Fibroblast of mammary gland (primary cell): ENCODE data around the gene CLEC1B.
"Not testable (repeated sequence)": the region's sequence is repeated elsewhere in the genome, so short reads cannot be mapped to it uniquely, and the experiment has no call there.

Source experiments
- DNase-seq: peaks from one replicate; pipeline ENCODE4 v3.0.0-alpha.2; 2010; ENCODE audit warnings: low read depth
- H3K4me3 ChIP-seq: 2 replicates; pipeline ENCODE4 v1.5.1; 2011; ENCODE audit warnings: low read depth, mild to moderate bottlenecking, low read length, moderate library complexity; ENCODE audit not compliant: control insufficient read depth
- CTCF ChIP-seq: conservative IDR thresholded peaks from 2 replicates; pipeline ENCODE4 v1.5.1; 2011; ENCODE audit warnings: low read depth, low read length, inconsistent platforms; ENCODE audit not compliant: control insufficient read depth, insufficient read depth

Gene CLEC1B

DNA sequence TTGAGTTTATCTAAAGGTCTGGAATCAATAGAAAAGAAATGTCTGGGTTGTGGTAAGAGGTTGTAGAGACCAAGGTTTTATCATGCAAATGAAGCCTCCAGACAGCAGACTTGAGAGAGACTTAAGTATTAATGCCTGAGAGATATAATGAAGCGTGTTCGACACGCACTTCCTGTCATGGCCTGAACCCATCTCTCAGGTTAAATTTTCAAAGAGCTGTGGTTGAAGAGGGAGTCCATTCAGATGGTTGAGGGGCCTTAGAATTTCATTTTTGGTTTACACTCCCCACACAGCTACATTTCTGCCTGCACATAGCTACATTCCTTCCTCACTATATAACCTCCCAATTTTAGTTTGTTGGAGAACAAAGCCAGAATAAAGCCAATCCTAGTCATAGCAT lies 37.8 kb downstream of the CLEC1B start:
- DNase-seq = no peak
- H3K4me3 ChIP-seq = no peak overlapping the region
- no peak for TF ChIP-seq CTCF

DNA sequence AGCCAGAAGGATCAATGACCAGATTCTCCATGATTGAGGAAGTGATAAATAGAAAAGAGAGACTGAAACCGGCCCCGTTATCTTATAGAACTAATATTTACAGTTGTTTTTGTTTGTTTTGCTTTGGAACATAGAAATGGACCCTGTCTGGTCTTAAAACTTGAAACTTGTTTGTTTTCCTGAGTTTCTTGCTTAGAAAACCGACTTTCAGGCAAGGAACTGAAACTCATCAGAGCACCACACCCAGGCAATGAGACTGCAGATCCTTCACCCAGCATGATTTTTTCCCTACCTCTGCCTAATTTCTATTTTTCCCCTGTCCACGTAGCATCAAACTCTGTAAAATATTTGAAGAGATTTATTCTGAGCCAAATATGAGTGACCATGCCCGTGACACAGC lies 38.3 kb downstream of the CLEC1B start:
- TF ChIP-seq CTCF = no peak
- no peak for DNase-seq
- H3K4me3 ChIP-seq = no peak overlapping the region

- no peak for DNase-seq
- H3K4me3 ChIP-seq = no peak overlapping the region
Measured at GRCh38 chr12:9957834-9958233, 41.1 kb downstream of the CLEC1B start.

DNA sequence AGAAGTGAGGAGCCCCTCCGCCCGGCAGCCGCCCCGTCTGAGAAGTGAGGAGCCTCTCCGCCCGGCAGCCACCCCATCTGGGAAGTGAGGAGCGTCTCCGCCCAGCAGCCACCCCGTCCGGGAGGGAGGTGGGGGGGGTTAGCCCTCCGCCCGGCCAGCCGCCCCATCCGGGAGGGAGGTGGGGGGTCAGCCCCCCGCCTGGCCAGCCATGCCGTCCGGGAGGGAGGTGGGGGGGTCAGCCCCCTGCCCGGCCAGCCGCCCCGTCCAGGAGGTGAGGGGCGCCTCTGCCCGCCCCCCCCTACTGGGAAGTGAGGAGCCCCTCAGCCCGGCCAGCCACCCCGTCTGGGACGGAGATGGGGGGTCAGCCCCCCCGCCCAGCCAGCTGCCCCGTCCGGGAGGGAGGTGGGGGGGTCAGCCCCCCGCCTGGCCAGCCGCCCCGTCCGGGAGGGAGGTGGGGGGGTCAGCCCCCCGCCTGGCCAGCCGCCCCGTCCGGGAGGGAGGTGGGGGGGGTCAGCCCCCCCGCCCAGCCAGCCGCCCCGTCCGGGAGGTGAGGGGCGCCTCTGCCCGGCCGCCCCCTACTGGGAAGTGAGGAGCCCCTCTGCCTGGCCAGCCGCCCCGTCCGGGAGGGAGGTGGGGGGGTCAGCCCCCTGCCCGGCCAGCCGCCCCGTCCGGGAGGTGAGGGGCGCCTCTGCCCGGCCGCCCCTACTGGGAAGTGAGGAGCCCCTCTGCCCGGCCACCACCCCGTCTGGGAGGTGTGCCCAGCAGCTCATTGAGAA lies 45.8 kb downstream of the CLEC1B start:
- DNase-seq, H3K4me3 ChIP-seq: not testable (repeated sequence)

More at GRCh38 chr12:9957834-9958233, 41.1 kb downstream of the CLEC1B start:
- TF ChIP-seq CTCF = no peak

GRCh38 chr12:9951026-9951675 lies 47.8 kb downstream of the CLEC1B start:
- DNase-seq = no peak
- no peak for TF ChIP-seq CTCF
- no peak overlapping the region for H3K4me3 ChIP-seq

DNA sequence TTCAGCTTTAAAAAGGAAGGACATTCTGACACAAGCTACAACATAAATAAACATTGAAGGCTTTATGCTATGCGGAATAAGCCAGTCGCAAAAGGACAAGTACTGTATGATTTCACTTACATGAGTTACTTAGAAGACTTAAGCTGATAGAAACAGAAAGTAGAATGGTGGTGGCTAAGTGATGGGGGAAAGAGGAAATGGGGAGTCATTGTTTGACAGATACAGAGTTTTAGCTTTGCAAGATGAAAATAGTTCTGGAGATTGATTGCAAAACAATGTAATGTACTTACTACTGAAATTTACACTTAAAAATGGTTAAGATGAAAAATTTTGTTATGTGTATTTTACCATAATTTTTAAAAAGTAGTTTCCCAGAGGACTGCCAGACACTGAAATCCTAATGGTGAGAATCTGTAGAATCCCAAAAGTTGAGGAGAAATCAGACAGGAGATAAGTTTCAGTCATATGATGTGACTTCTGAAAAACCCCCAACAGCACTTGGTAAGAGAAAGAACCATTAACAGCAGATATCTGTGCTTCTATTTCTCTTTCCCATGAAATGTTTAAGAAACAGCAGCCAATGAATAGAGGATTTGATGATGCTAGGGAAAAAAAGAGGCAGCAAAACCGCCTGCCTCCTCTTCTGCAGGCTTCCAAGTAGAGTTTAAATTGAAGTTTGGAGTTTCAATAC lies 50.2 kb downstream of the CLEC1B start:
- no peak for DNase-seq
- H3K4me3 ChIP-seq = no peak overlapping the region
- no peak for TF ChIP-seq CTCF

DNA sequence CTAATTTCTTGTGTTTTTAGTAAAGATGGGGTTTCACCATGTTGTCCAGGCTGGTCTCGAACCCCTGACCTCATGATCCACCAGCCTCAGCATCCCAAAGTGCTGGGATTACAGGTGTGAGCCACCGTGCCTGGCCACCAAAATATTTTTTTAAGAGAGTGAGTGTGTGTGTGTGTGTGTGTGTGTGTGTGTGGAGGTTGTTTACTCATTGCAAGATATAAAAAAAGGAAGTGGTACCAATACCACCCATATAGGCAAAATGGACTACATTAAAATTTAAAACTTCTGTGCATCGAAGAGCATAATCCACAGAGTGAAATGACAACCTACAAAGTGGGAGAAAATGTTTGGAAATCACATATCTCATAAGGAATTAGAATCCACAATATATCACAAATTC lies 51.2 kb downstream of the CLEC1B start:
- DNase-seq = no peak
- H3K4me3 ChIP-seq = no peak overlapping the region
- TF ChIP-seq CTCF = no peak
